Calu3 (cell line): ENCODE data around the gene PCP4. TPM values are rescaled to one million over a fixed set of nuclear protein-coding genes. Genes with fewer than 3 reads are reported as not detected.

ENCODE experiments used
- BruUV-seq: library from RNA; stranded (reverse); fragments of 400-500 nt; replicated peaks from 2 replicates; lab custom pipeline; 2021; lab: Mats Ljungman, UMichigan
- CTCF ChIA-PET: fragments of 300-600 bp; sonication (Branson Sonifier 250); formaldehyde crosslinking; loops from one replicate; lab custom pipeline; 2022; ENCODE audit warnings: antibody characterized with exemption; lab: Charles Lee
- DNase-seq: peaks from one replicate; pipeline ENCODE4 v3.0.0; 2022
- H3K27ac Mint-ChIP-seq: one replicate; pipeline ENCODE4 v1.8.0; 2022; ENCODE audit warnings: mixed read lengths; ENCODE audit not compliant: unreplicated experiment
- H3K27me3 Mint-ChIP-seq: one replicate; pipeline ENCODE4 v1.8.0; 2022; ENCODE audit warnings: mixed read lengths; ENCODE audit not compliant: unreplicated experiment
- H3K36me3 Mint-ChIP-seq: one replicate; pipeline ENCODE4 v1.8.0; 2022; ENCODE audit warnings: mild to moderate bottlenecking, moderate library complexity, mixed read lengths; ENCODE audit not compliant: insufficient read depth, unreplicated experiment
- H3K4me1 Mint-ChIP-seq: one replicate; pipeline ENCODE4 v1.8.0; 2022; ENCODE audit warnings: mild to moderate bottlenecking, low read depth, mixed read lengths; ENCODE audit not compliant: unreplicated experiment
- H3K4me3 Mint-ChIP-seq: one replicate; pipeline ENCODE4 v1.8.0; 2022; ENCODE audit warnings: mild to moderate bottlenecking, low read depth, moderate library complexity, mixed read lengths; ENCODE audit not compliant: unreplicated experiment
- H3K9me3 Mint-ChIP-seq: one replicate; pipeline ENCODE4 v1.8.0; 2022; ENCODE audit warnings: low read depth, mixed read lengths; ENCODE audit not compliant: unreplicated experiment
- CTCF ChIP-seq: fragments of 200-600 bp; IDR thresholded peaks from one replicate; pipeline ENCODE4 v1.8.0; 2022; ENCODE audit warnings: antibody characterized with exemption; ENCODE audit not compliant: unreplicated experiment
- intact Hi-C: fragments of 100-400 bp; cut with micrococcal nuclease; formaldehyde crosslinking; loops from one replicate; pipeline ENCODE4 v1.10.0; 2022; ENCODE audit not compliant: unreplicated experiment
- total RNA-seq: library from RNA; stranded (reverse); gene quantifications from 2 replicates; pipeline ENCODE4 v1.2.3, GENCODE V29; 2022

PCP4 gene
- total RNA-seq, 1 experiment from 2014 or later, result not detected

- no peak overlapping the region for H3K27ac Mint-ChIP-seq
- no peaks in the 10 kb centered on the region for H3K4me1 Mint-ChIP-seq
- TF ChIP-seq CTCF, result no peak
- no peaks in the 10 kb centered on the region for H3K36me3 Mint-ChIP-seq
- CTCF ChIA-PET, result no interaction called here
- BruUV-seq, result no TSS peak
- no peaks in the 10 kb centered on the region for H3K9me3 Mint-ChIP-seq
- no peak for DNase-seq
- no peak overlapping the region for H3K4me3 Mint-ChIP-seq
- intact Hi-C loops, result no loop called here
- peaks cover 33% of the 10 kb centered on the region for H3K27me3 Mint-ChIP-seq
Observed at GRCh38 chr21:39874206-39874605, 7.0 kb downstream of the PCP4 start.

GRCh38 chr21:39874759-39875158 is 7.5 kb downstream of the PCP4 start:
- BruUV-seq, result no TSS peak
- CTCF ChIA-PET, result interaction anchor here (0.7 kb wide), 1 partner anchor 14 kb away, joined by 4 read pairs; no protein-coding TSS in a partner anchor
- intact Hi-C loops, result no loop called here
- H3K4me3 Mint-ChIP-seq, result no peak overlapping the region
- no peak overlapping the region for H3K27ac Mint-ChIP-seq
- no peaks in the 10 kb centered on the region for H3K9me3 Mint-ChIP-seq
- peaks cover 30% of the 10 kb centered on the region for H3K27me3 Mint-ChIP-seq
- no peaks in the 10 kb centered on the region for H3K4me1 Mint-ChIP-seq
- no peak for DNase-seq
- no peaks in the 10 kb centered on the region for H3K36me3 Mint-ChIP-seq
- no peak for TF ChIP-seq CTCF

GRCh38 chr21:39881661-39882060 is 14.4 kb downstream of the PCP4 start:
- Mint-ChIP-seq H3K9me3 (no peaks in the 10 kb centered on the region), H3K4me1 (no peaks in the 10 kb centered on the region), H3K36me3 (no peaks in the 10 kb centered on the region), H3K27me3 (peaks cover 20% of the 10 kb centered on the region), H3K4me3 (no peak overlapping the region), H3K27ac (no peak overlapping the region)
- intact Hi-C loops, result no loop called here
- DNase-seq, result no peak
- BruUV-seq, result no TSS peak
- CTCF ChIA-PET, result no interaction called here
- TF ChIP-seq CTCF, result no peak

- H3K9me3 Mint-ChIP-seq, result no peaks in the 10 kb centered on the region
- no TSS peak for BruUV-seq
- TF ChIP-seq CTCF, result no peak
- CTCF ChIA-PET, result no interaction called here
- no peak overlapping the region for H3K4me3 Mint-ChIP-seq
- DNase-seq, result no peak
- intact Hi-C loops, result no loop called here
- no peaks in the 10 kb centered on the region for H3K36me3 Mint-ChIP-seq
- H3K27ac Mint-ChIP-seq, result no peak overlapping the region
- peaks cover 20% of the 10 kb centered on the region for H3K27me3 Mint-ChIP-seq
- H3K4me1 Mint-ChIP-seq, result no peaks in the 10 kb centered on the region
Observed at GRCh38 chr21:39882151-39882838, 15.1 kb downstream of the PCP4 start.
